Measurements from ENCODE around the gene FANCC. TPM values are rescaled to one million over a fixed set of nuclear protein-coding genes. Genes with fewer than 3 reads are reported as not detected.

The FANCC gene
- total and polyA plus RNA-seq, 2 of the 13 experiments (the other 11 are each of a cell fraction or from before 2014, with no cell fraction given) = 7.4 to 8.6 TPM

DNA sequence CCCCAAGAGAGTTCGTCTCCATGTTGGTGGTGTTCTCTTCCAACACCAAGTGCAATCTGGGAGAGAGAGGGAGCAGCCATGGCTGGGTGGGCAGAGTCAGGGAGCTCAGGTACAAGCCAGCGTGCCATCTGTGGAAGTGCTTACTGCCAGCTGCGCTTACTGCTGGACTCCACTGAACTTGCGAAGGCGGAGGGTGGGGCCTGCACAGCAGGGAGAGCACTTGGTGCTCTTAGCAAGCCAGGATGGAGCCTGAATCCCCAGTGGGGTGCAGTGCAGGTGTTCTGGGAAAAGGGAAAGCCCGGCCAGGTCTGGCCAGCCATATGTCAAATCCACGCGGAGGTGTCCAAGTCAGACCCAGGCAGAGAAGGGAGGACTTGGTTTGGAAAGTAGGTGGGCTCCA, 142.0 kb downstream of the FANCC start (continued):
- no peak for TF ChIP-seq HMGXB3 (CRISPR knock-in tag; IDR thresholded peaks at IDR 0.05; ENCODE audit: borderline replicate concordance)
- TF ChIP-seq TAF15 (IDR thresholded peaks at IDR 0.05; ENCODE audit: low read depth, low read length, poor library complexity, severe bottlenecking) = no peak
- no peak for TF ChIP-seq ZSCAN29 (CRISPR knock-in tag; conservative IDR thresholded peaks at IDR 0.05)
- TF ChIP-seq RFX5 (IDR thresholded peaks at IDR 0.05; ENCODE audit: low read depth, low read length) = no peak
- TF ChIP-seq, protein P1, sequence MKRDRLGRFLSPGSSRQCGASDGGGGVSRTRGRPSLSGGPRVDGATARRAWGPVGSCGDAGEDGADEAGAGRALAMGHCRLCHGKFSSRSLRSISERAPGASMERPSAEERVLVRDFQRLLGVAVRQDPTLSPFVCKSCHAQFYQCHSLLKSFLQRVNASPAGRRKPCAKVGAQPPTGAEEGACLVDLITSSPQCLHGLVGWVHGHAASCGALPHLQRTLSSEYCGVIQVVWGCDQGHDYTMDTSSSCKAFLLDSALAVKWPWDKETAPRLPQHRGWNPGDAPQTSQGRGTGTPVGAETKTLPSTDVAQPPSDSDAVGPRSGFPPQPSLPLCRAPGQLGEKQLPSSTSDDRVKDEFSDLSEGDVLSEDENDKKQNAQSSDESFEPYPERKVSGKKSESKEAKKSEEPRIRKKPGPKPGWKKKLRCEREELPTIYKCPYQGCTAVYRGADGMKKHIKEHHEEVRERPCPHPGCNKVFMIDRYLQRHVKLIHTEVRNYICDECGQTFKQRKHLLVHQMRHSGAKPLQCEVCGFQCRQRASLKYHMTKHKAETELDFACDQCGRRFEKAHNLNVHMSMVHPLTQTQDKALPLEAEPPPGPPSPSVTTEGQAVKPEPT (CRISPR knock-in tag; IDR thresholded peaks at IDR 0.05; ENCODE audit: low read depth) = no peak

DNA sequence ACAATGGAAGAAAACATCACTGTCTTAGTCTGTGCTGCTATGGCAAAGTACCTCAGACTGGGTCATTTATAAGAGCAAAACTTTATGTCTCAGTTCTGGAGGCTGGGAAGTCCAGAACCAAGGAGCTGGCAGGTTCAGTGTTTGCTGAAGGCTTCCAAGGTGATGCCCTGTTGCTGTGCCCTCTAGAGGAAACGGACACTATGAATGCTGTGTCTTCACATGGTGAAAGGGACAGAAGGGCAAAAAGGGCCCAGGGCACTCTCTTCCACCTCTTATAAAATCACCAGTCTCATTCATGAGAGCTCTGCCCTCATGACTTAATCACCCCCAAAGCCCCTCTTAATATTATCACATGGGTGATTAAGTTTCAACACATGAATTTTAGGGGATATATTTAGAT, 143.5 kb downstream of the FANCC start:
- no peak for ATAC-seq
- H3K4me3 ChIP-seq (replicated peaks in 1 of 3; ENCODE audit: insufficient read depth in 1 of 3, low read depth in 2 of 3, low read length in 3 of 3) = no peak overlapping the region
- no peak overlapping the region for H3K27ac ChIP-seq (ENCODE audit: extremely low read length, insufficient read depth, low read length)
- intact Hi-C loops (cut with micrococcal nuclease; ENCODE audit: unreplicated experiment) (no loop called here), in situ Hi-C loops (cut with HindIII; ENCODE audit: extremely low pct_ligation_motif_present, low pct_unique_long_range_greater_than_20kb) (no loop called here)
- ChIA-PET CTCF (ENCODE audit: low intra/inter-chr PET ratio, low total read pairs) (no interaction called here), POLR2A (no interaction called here)
- TF ChIP-seq SIX1 (CRISPR knock-in tag; IDR thresholded peaks at IDR 0.05; ENCODE audit: borderline replicate concordance) = no peak
- TF ChIP-seq HDAC2 (CRISPR knock-in tag; IDR thresholded peaks at IDR 0.05) = no peak
- TF ChIP-seq, protein P2, sequence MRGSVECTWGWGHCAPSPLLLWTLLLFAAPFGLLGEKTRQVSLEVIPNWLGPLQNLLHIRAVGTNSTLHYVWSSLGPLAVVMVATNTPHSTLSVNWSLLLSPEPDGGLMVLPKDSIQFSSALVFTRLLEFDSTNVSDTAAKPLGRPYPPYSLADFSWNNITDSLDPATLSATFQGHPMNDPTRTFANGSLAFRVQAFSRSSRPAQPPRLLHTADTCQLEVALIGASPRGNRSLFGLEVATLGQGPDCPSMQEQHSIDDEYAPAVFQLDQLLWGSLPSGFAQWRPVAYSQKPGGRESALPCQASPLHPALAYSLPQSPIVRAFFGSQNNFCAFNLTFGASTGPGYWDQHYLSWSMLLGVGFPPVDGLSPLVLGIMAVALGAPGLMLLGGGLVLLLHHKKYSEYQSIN (CRISPR knock-in tag; IDR thresholded peaks at IDR 0.05; ENCODE audit: borderline replicate concordance) = no peak
- DNase-seq (ENCODE audit: low spot score) = no peak
- no peak overlapping the region for H3K4me2 ChIP-seq (ENCODE audit: low read depth, low read length)
- peaks cover 0 to 11% of the 10 kb centered on the region in 2 experiments; a peak in 2 of 5 replicates for H3K36me3 ChIP-seq (replicated peaks in 1 of 2; ENCODE audit: control insufficient read depth in 1 of 2, insufficient read depth in 2 of 2, low read length in 2 of 2)
- no TSS peak for BruUV-seq (replicated peaks)
- H3K9me3 ChIP-seq (ENCODE audit: low read length) = no peaks in the 10 kb centered on the region
- 83% methylated on average over 1 of the region's 1 CpG for WGBS (ENCODE audit: low lambda C conversion rate)
- no peaks in the 10 kb centered on the region for H3K79me2 ChIP-seq (ENCODE audit: insufficient read depth, low read length)
- no peaks in the 10 kb centered on the region for H3K27me3 ChIP-seq (ENCODE audit: control insufficient read depth in 1 of 2, insufficient read depth in 2 of 2, low read length in 2 of 2)
- no peak overlapping the region for H2AFZ ChIP-seq (ENCODE audit: low read length)
- no peaks in the 10 kb centered on the region for H4K20me1 ChIP-seq (ENCODE audit: insufficient read depth, low read length)
- no peak overlapping the region for H3K9ac ChIP-seq (ENCODE audit: insufficient read depth, low read depth, low read length)
- FAIRE-seq = no peak
- H3K4me1 ChIP-seq (ENCODE audit: insufficient read depth, low read length) = no peaks in the 10 kb centered on the region
